Osteocyte (in vitro differentiated cells): ENCODE results near the gene GRIN2D. TPM values are rescaled to one million over a fixed set of nuclear protein-coding genes. Genes with fewer than 3 reads are reported as not detected.

Source experiments
- DNase-seq: peaks from one replicate; pipeline ENCODE4 v3.0.0; 2021; ENCODE audit warnings: mixed read lengths; ENCODE audit not compliant: unreplicated experiment; ENCODE audit errors: extremely low spot score
- H3K27ac Mint-ChIP-seq: one replicate; pipeline ENCODE4 v1.8.0; 2021; ENCODE audit warnings: mild to moderate bottlenecking, mixed read lengths; ENCODE audit not compliant: unreplicated experiment
- H3K27me3 Mint-ChIP-seq: one replicate; pipeline ENCODE4 v1.8.0; 2021; ENCODE audit warnings: mixed read lengths; ENCODE audit not compliant: unreplicated experiment
- H3K36me3 Mint-ChIP-seq: one replicate; pipeline ENCODE4 v1.8.0; 2021; ENCODE audit warnings: mixed read lengths; ENCODE audit not compliant: unreplicated experiment
- H3K4me1 Mint-ChIP-seq: one replicate; pipeline ENCODE4 v1.8.0; 2021; ENCODE audit warnings: mixed read lengths; ENCODE audit not compliant: unreplicated experiment
- H3K4me3 Mint-ChIP-seq: one replicate; pipeline ENCODE4 v1.8.0; 2021; ENCODE audit warnings: mild to moderate bottlenecking, moderate library complexity, mixed read lengths; ENCODE audit not compliant: unreplicated experiment
- H3K9me3 Mint-ChIP-seq: one replicate; pipeline ENCODE4 v1.8.0; 2021; ENCODE audit warnings: mixed read lengths; ENCODE audit not compliant: unreplicated experiment
- CTCF ChIP-seq: fragments of 200-600 bp; sonication (generic); IDR thresholded peaks from 2 replicates; pipeline ENCODE4 v1.5.0; 2021; ENCODE audit warnings: antibody characterized with exemption, mild to moderate bottlenecking, moderate library complexity
- total RNA-seq: library from RNA; stranded (reverse); gene quantifications from 2 replicates; pipeline ENCODE4 v1.2.1, GENCODE V29; 2021

The GRIN2D gene
- total RNA-seq, 1 donor from 2014 or later: 1.2 TPM

DNA sequence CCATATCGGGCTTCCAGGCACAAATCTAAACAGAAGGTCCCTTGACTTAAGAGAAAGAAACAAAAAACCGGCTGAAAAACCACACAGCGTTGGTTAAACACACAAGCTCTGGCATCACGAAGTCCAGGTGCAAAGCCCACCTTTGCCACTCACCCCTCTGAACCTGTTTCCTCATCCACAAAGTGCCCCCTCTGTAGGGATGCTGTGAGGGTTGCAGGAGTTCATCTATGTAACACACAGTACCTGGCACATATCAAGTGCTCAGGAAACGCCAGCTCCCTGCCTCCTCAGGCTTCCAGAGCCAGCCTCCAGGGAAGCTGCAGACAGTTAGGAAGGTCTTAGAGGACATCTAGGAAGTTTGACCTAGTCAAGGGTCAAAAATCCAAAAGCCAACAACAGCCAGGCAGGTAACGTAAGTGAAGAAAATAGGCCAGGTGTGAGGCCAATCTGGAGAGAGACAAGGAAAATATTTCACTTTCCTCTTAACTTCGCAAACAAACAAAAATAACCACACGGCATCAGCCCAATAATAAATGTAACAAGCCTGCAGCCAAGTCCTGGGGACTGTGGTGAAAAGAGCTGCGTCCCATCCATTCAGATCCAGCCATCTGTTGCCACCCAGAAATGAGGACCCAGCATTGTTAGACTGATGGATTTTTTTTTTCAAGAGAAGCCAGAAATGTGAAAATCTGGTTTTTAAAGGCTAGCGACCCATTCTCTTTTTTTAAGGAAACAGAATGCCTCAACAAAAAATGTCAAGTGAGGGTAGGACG, 12.1 kb upstream of the GRIN2D start:
- DNase-seq: no peak
- TF ChIP-seq CTCF: no peak
- Mint-ChIP-seq H3K4me3 (no peak overlapping the region), H3K9me3 (no peaks in the 10 kb centered on the region), H3K4me1 (no peaks in the 10 kb centered on the region), H3K27me3 (no peaks in the 10 kb centered on the region), H3K36me3 (peaks cover 31% of the 10 kb centered on the region), H3K27ac (peak overlapping the region; percentile 5)

DNA sequence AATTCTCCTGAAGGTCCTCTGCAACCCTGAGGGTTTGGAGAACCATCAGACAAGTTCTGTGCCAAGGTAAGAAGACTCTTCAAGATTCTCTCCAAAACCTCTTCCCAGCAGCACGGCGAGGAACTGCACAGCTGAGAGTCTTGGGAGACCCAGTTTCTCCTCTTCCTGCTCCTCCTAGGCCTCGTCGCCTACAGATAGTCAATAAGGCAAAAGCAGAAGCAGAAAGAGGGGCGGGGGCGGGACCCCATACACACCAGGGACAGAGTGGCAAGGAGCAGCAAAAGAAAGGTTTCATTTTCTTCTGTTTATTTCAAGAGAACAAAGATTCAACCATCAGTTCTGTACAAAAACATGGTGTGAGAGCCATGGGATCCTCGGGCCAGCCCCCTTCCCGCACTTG, 11.2 kb upstream of the GRIN2D start:
- Mint-ChIP-seq H3K4me1 (no peaks in the 10 kb centered on the region), H3K4me3 (no peak overlapping the region), H3K36me3 (peaks cover 35% of the 10 kb centered on the region), H3K27me3 (no peaks in the 10 kb centered on the region), H3K27ac (no peak overlapping the region), H3K9me3 (no peaks in the 10 kb centered on the region)
- TF ChIP-seq CTCF: no peak
- no peak for DNase-seq

DNA sequence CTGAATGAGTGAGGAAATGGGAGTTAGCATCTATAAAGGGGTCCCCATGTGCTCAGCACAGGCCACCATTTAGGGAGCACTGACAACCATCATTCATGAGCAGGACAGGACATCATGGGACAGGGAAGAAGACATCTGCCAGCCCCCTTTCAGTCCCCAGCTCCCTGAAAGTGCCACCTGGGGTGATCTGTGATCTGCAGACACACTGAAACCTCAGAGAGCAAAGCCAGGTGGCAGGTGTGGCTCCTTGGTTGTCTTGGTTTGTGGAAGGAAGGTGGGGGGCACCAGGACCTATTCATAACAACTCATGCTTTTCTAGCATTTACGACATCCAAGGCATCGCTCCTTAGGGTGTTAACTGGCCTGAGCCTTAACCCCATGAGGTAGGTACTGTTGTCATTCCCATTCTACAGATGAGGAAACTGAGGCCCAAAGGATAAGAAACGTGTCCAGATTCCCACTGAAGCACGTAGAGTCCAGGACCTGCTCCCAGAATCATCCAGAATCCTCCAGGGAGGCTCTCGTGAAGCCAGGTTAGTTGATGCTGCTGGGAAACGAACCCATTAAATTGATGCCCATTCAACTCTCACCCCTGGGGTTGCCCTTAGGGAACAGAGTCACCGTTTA, 7.9 kb upstream of the GRIN2D start:
- no peak overlapping the region for H3K27ac Mint-ChIP-seq

DNA sequence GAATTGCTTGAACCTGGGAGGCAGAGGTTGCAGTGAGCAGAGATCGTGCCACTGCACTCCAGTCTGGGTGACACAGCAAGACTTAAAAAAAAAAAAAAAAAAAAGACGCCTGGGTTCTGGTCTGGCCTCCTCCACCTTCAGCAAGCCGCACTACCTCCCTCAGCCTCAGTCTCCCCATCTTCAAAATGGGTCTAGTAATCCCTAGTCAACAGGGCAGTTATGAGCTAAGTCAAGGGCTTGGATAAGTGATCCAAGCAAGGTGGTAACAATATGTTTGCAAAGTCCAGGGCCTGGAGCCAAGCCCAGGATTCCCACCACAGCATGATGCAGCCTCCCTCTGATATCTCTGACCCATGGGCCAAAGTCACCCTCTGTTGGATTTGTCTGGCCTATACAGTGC, 6.5 kb upstream of the GRIN2D start:
- H3K9me3 Mint-ChIP-seq: no peaks in the 10 kb centered on the region
- no peak for TF ChIP-seq CTCF
- H3K4me3 Mint-ChIP-seq: no peak overlapping the region
- H3K4me1 Mint-ChIP-seq: peaks cover 9% of the 10 kb centered on the region
- DNase-seq: no peak
- no peak overlapping the region for H3K27ac Mint-ChIP-seq
- no peaks in the 10 kb centered on the region for H3K27me3 Mint-ChIP-seq
- H3K36me3 Mint-ChIP-seq: peaks cover 38% of the 10 kb centered on the region

More for the DNA sequence above, 7.9 kb upstream of the GRIN2D start:
- H3K4me1 Mint-ChIP-seq: peaks cover 7% of the 10 kb centered on the region
- no peaks in the 10 kb centered on the region for H3K27me3 Mint-ChIP-seq
- H3K4me3 Mint-ChIP-seq: no peak overlapping the region
- no peak for TF ChIP-seq CTCF
- H3K36me3 Mint-ChIP-seq: peaks cover 47% of the 10 kb centered on the region
- DNase-seq: no peak
- H3K9me3 Mint-ChIP-seq: no peaks in the 10 kb centered on the region
